ELR (cell line): ENCODE data around the gene IGSF3.

Experiments used
- DNase-seq: peaks from one replicate; pipeline ENCODE4 v3.0.0-alpha.2; 2015; ENCODE audit warnings: low read depth

IGSF3 gene

GRCh38 chr1:116686175-116686574, 18.6 kb upstream of the IGSF3 start:
- DNase-seq: no peak

GRCh38 chr1:116684575-116684974, 17.0 kb upstream of the IGSF3 start:
- DNase-seq: no peak

- DNase-seq: no peak
These were observed 15.2 kb upstream of the IGSF3 start for GRCh38 chr1:116682641-116683221.

- DNase-seq: no peak
These were observed 13.9 kb upstream of the IGSF3 start for GRCh38 chr1:116681343-116681899.

- no peak for DNase-seq
These were observed 13.2 kb upstream of the IGSF3 start for GRCh38 chr1:116680752-116681151.

GRCh38 chr1:116679828-116680628, 12.5 kb upstream of the IGSF3 start:
- DNase-seq: no peak

GRCh38 chr1:116679091-116679827, 11.7 kb upstream of the IGSF3 start:
- no peak for DNase-seq

GRCh38 chr1:116678732-116679090, 11.2 kb upstream of the IGSF3 start:
- DNase-seq: no peak

GRCh38 chr1:116677474-116678062, 10.0 kb upstream of the IGSF3 start:
- DNase-seq: no peak

GRCh38 chr1:116676291-116676690, 8.8 kb upstream of the IGSF3 start:
- DNase-seq: no peak

- no peak for DNase-seq
These were observed 7.2 kb upstream of the IGSF3 start for GRCh38 chr1:116674751-116675150.

- no peak for DNase-seq
These were observed 6.5 kb upstream of the IGSF3 start for GRCh38 chr1:116674011-116674531.

GRCh38 chr1:116671912-116672311, 4.4 kb upstream of the IGSF3 start:
- DNase-seq: no peak

GRCh38 chr1:116671072-116671760, 3.7 kb upstream of the IGSF3 start:
- no peak for DNase-seq

- DNase-seq: no peak
These were observed 744 bp upstream of the IGSF3 start for GRCh38 chr1:116668277-116668676.

GRCh38 chr1:116667078-116667574, 407 bp downstream of the IGSF3 start:
- DNase-seq: no peak

- no peak for DNase-seq
These were observed 1.1 kb downstream of the IGSF3 start for GRCh38 chr1:116666187-116667077.

- no peak for DNase-seq
These were observed 2.6 kb downstream of the IGSF3 start for GRCh38 chr1:116664978-116665371.

- no peak for DNase-seq
These were observed 3.1 kb downstream of the IGSF3 start for GRCh38 chr1:116664366-116664977.

- no peak for DNase-seq
These were observed 3.7 kb downstream of the IGSF3 start for GRCh38 chr1:116663821-116664220.
